ENCODE measurements around the gene FOXI2. TPM values are rescaled to one million over a fixed set of nuclear protein-coding genes. Genes with fewer than 3 reads are reported as not detected.

Gene FOXI2
- total RNA-seq, result not detected

- ATAC-seq (peak in 1 of 2 donors; percentile 48), DNase-seq (ENCODE audit: low spot score in 2 of 2) (no peak)
- H3K27ac Mint-ChIP-seq, result no peak within 1 kb of the TSS
- H3K36me3 Mint-ChIP-seq, result no peaks in the 10 kb centered on the region
- no peaks in the 10 kb centered on the region for H3K9me3 Mint-ChIP-seq
Measured at GRCh38 chr10:127736915-127737562, at the start of gene FOXI2. FOXI2 (plus strand) TSS chr10:127737185; CDS start chr10:127737274, 89 bp downstream.

- ATAC-seq, result no peak
- no peak overlapping the region for H3K27ac Mint-ChIP-seq
Measured at GRCh38 chr10:127687548-127687947, 49.4 kb upstream of the FOXI2 start.

GRCh38 chr10:127690176-127690835 lies 46.7 kb upstream of the FOXI2 start:
- DNase-seq (ENCODE audit: low spot score in 2 of 2) (no peak), ATAC-seq (no peak)
- Mint-ChIP-seq H3K9me3 (no peaks in the 10 kb centered on the region), H3K36me3 (no peaks in the 10 kb centered on the region), H3K27ac (no peak overlapping the region)

More at GRCh38 chr10:127687548-127687947, 49.4 kb upstream of the FOXI2 start:
- no peak for DNase-seq (ENCODE audit: low spot score in 2 of 2)
- H3K36me3 Mint-ChIP-seq, result no peaks in the 10 kb centered on the region
- H3K9me3 Mint-ChIP-seq, result peaks cover 0 to 5% of the 10 kb centered on the region in 2 donors

- no peaks in the 10 kb centered on the region for H3K36me3 Mint-ChIP-seq
- ATAC-seq (peak in 1 of 2 donors; percentile 79), DNase-seq (ENCODE audit: low spot score in 2 of 2) (peak in 1 of 2 donors; percentile 72)
- no peaks in the 10 kb centered on the region for H3K9me3 Mint-ChIP-seq
- no peak overlapping the region for H3K27ac Mint-ChIP-seq
Measured at GRCh38 chr10:127694580-127695193, 42.3 kb upstream of the FOXI2 start.

GRCh38 chr10:127695431-127695830 lies 41.6 kb upstream of the FOXI2 start:
- H3K27ac Mint-ChIP-seq, result no peak overlapping the region
- no peak for ATAC-seq
- H3K36me3 Mint-ChIP-seq, result no peaks in the 10 kb centered on the region
- H3K9me3 Mint-ChIP-seq, result no peaks in the 10 kb centered on the region
- DNase-seq (ENCODE audit: low spot score in 2 of 2), result no peak

- Mint-ChIP-seq H3K9me3 (no peaks in the 10 kb centered on the region), H3K27ac (no peak overlapping the region), H3K36me3 (no peaks in the 10 kb centered on the region)
- DNase-seq (ENCODE audit: low spot score in 2 of 2) (no peak), ATAC-seq (no peak)
Measured at GRCh38 chr10:127698886-127699285, 38.1 kb upstream of the FOXI2 start.

GRCh38 chr10:127699311-127699710 lies 37.7 kb upstream of the FOXI2 start:
- Mint-ChIP-seq H3K9me3 (no peaks in the 10 kb centered on the region), H3K36me3 (no peaks in the 10 kb centered on the region), H3K27ac (no peak overlapping the region)
- no peak for DNase-seq (ENCODE audit: low spot score in 2 of 2)
- ATAC-seq, result no peak

GRCh38 chr10:127702271-127702670 lies 34.7 kb upstream of the FOXI2 start:
- Mint-ChIP-seq H3K36me3 (no peaks in the 10 kb centered on the region), H3K27ac (no peak overlapping the region), H3K9me3 (no peaks in the 10 kb centered on the region)
- no peak for DNase-seq (ENCODE audit: low spot score in 2 of 2)
- no peak for ATAC-seq

- no peaks in the 10 kb centered on the region for H3K36me3 Mint-ChIP-seq
- H3K27ac Mint-ChIP-seq, result no peak overlapping the region
- DNase-seq (ENCODE audit: low spot score in 2 of 2), result no peak
- no peak for ATAC-seq
- no peaks in the 10 kb centered on the region for H3K9me3 Mint-ChIP-seq
Measured at GRCh38 chr10:127715249-127715648, 21.7 kb upstream of the FOXI2 start.

GRCh38 chr10:127715782-127716378 lies 21.1 kb upstream of the FOXI2 start:
- H3K36me3 Mint-ChIP-seq, result no peaks in the 10 kb centered on the region
- no peaks in the 10 kb centered on the region for H3K9me3 Mint-ChIP-seq
- no peak for ATAC-seq
- no peak overlapping the region for H3K27ac Mint-ChIP-seq
- DNase-seq (ENCODE audit: low spot score in 2 of 2), result no peak

- no peaks in the 10 kb centered on the region for H3K36me3 Mint-ChIP-seq
Measured at GRCh38 chr10:127720142-127720541, 16.8 kb upstream of the FOXI2 start.

GRCh38 chr10:127720903-127721302 lies 16.1 kb upstream of the FOXI2 start:
- Mint-ChIP-seq H3K9me3 (peaks cover 5 to 6% of the 10 kb centered on the region in 2 donors), H3K36me3 (no peaks in the 10 kb centered on the region), H3K27ac (no peak overlapping the region)
- no peak for DNase-seq (ENCODE audit: low spot score in 2 of 2)
- ATAC-seq, result no peak

More at GRCh38 chr10:127720142-127720541, 16.8 kb upstream of the FOXI2 start:
- ATAC-seq (no peak), DNase-seq (ENCODE audit: low spot score in 2 of 2) (no peak)
- H3K27ac Mint-ChIP-seq, result no peak overlapping the region
- H3K9me3 Mint-ChIP-seq, result peaks cover 5 to 6% of the 10 kb centered on the region in 2 donors

GRCh38 chr10:127734753-127735152 lies 2.2 kb upstream of the FOXI2 start:
- Mint-ChIP-seq H3K36me3 (no peaks in the 10 kb centered on the region), H3K27ac (no peak overlapping the region), H3K9me3 (no peaks in the 10 kb centered on the region)
- ATAC-seq (no peak), DNase-seq (ENCODE audit: low spot score in 2 of 2) (no peak)

GRCh38 chr10:127735156-127735555 lies 1.8 kb upstream of the FOXI2 start:
- H3K9me3 Mint-ChIP-seq, result no peaks in the 10 kb centered on the region
- no peak overlapping the region for H3K27ac Mint-ChIP-seq
- no peaks in the 10 kb centered on the region for H3K36me3 Mint-ChIP-seq
- DNase-seq (ENCODE audit: low spot score in 2 of 2) (no peak), ATAC-seq (no peak)

GRCh38 chr10:127735723-127736221 lies 1.2 kb upstream of the FOXI2 start:
- Mint-ChIP-seq H3K27ac (no peak overlapping the region), H3K36me3 (no peaks in the 10 kb centered on the region)

GRCh38 chr10:127736222-127736914 lies 617 bp upstream of the FOXI2 start:
- no peaks in the 10 kb centered on the region for H3K36me3 Mint-ChIP-seq
- no peaks in the 10 kb centered on the region for H3K9me3 Mint-ChIP-seq

More at GRCh38 chr10:127735723-127736221, 1.2 kb upstream of the FOXI2 start:
- DNase-seq (ENCODE audit: low spot score in 2 of 2) (no peak), ATAC-seq (no peak)
- H3K9me3 Mint-ChIP-seq, result no peaks in the 10 kb centered on the region

More at GRCh38 chr10:127736222-127736914, 617 bp upstream of the FOXI2 start:
- ATAC-seq (peak in 1 of 2 donors; percentile 14), DNase-seq (ENCODE audit: low spot score in 2 of 2) (no peak)
- H3K27ac Mint-ChIP-seq, result no peak overlapping the region

Data from activated naive CD4-positive, alpha-beta T cell treated with anti-CD3 and anti-CD28 coated beads, Interleukin-2, amount 50 U/mL, for 72 hours (primary cell).